B cell (primary cell): Measurements from ENCODE around the gene RAP1A.

Experiments used
- EZH2 ChIP-seq: IDR thresholded peaks from 2 replicates; pipeline ENCODE4 v1.6.1; 2012; ENCODE audit warnings: borderline replicate concordance, low read depth, mild to moderate bottlenecking, moderate library complexity, low read length; ENCODE audit not compliant: insufficient read depth, poor library complexity, severe bottlenecking
- TF ChIP-seq, protein P1 (sequence below): fragments of 200-600 bp; IDR thresholded peaks from one replicate; pipeline ENCODE4 v1.8.0; 2022; ENCODE audit warnings: antibody characterized with exemption, mild to moderate bottlenecking

DNA sequence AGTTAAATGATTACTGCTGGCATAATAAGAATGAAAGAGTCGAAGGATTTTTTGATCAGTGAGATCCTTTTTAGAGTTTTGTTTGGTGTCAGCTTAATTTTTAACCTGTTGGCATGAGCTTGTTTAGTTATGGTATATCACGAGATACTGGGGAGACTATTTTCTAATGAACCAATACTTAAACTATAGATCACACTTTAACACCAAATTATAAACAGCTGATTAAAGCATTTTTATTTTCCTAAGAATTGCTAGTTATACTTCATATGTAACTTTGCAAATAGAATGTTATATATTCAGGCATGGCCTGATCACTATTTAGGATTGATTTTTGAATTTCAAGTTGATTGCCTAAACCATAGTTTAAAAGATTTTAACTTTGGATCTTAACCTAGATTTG, 142.1 kb downstream of the RAP1A start:
- TF ChIP-seq, protein P1, sequence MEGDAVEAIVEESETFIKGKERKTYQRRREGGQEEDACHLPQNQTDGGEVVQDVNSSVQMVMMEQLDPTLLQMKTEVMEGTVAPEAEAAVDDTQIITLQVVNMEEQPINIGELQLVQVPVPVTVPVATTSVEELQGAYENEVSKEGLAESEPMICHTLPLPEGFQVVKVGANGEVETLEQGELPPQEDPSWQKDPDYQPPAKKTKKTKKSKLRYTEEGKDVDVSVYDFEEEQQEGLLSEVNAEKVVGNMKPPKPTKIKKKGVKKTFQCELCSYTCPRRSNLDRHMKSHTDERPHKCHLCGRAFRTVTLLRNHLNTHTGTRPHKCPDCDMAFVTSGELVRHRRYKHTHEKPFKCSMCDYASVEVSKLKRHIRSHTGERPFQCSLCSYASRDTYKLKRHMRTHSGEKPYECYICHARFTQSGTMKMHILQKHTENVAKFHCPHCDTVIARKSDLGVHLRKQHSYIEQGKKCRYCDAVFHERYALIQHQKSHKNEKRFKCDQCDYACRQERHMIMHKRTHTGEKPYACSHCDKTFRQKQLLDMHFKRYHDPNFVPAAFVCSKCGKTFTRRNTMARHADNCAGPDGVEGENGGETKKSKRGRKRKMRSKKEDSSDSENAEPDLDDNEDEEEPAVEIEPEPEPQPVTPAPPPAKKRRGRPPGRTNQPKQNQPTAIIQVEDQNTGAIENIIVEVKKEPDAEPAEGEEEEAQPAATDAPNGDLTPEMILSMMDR, result no peak
- no peak for TF ChIP-seq EZH2
